ENCODE measurements around the gene L3MBTL1.

GRCh38 chr20:43569282-43569681 lies 61.8 kb downstream of the L3MBTL1 start:
- TF ChIP-seq CTCF (conservative IDR thresholded peaks at IDR 0.05; ENCODE audit: low read length), result no peak
- TF ChIP-seq EZH2phosphoT487 (IDR thresholded peaks at IDR 0.05; ENCODE audit: borderline replicate concordance), result no peak

All from Loucy (cell line).